Fibroblast of skin of right biceps (primary cell): ENCODE results near the gene CACNA1D.

ENCODE experiments used
- DNase-seq: peaks from one replicate; pipeline ENCODE4 v3.0.0-alpha.2; 2013

The CACNA1D gene

GRCh38 chr3:53695324-53695690 is 200.9 kb downstream of the CACNA1D start:
- no peak for DNase-seq

- DNase-seq: no peak
Measured at GRCh38 chr3:53696401-53697172, 202.2 kb downstream of the CACNA1D start.

DNA sequence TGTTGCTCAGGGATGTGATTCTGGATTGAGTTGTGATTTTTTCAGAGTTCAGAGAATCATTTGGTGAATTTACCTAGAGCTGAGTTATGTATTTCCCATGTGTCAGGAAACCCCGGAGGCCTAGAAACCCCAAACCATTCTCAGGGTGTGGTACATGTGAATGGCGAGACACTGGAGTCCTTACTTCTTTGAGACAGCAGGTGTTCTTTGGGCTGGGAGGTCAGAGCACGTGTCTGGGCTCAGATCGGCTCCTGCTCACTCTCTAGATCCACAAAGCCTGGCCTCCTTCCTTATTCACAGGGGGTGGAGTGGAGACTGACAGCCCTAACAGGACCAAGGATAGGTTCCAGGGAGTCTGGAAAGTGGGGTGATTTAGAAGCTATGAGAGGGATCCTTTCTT is 206.0 kb downstream of the CACNA1D start:
- no peak for DNase-seq

- no peak for DNase-seq
Measured at GRCh38 chr3:53702776-53703530, 208.5 kb downstream of the CACNA1D start.

- no peak for DNase-seq
Measured at GRCh38 chr3:53703630-53704362, 209.4 kb downstream of the CACNA1D start.

GRCh38 chr3:53704363-53704725 is 209.9 kb downstream of the CACNA1D start:
- DNase-seq: no peak

DNA sequence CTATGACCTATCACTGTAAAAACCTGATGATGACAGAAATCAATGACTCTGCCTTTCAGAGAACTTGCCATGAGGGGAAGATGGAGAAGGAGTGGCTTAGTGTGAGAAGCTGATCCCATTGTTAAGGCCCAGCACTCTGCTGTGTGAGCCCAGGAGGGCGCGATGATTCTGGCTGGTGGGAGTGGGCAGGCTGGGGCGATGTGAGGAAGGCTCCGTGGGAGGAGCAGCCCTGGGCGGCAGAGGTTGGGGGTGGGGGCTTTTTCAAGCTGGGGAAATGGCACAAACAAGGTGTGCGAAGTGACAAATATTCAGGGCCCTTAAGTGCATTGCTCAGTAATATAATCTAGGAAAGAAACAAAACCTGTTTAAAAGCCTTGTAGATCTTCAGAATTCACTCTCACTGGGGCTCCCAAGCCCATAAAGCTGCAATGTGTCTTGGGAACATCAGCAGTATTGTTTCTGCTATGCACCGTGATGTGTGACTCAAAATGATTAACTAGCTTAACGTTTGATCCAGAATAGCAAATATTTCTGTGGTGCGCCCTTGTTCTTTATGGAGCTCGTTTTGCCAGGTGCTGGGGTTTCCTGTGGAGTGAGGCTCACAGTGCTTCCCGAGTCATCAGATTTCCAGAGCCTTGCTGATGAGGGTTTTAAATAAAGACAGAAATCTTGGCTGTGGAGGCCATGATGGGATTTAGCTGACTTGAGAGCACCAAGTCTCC is 210.8 kb downstream of the CACNA1D start:
- no peak for DNase-seq

DNA sequence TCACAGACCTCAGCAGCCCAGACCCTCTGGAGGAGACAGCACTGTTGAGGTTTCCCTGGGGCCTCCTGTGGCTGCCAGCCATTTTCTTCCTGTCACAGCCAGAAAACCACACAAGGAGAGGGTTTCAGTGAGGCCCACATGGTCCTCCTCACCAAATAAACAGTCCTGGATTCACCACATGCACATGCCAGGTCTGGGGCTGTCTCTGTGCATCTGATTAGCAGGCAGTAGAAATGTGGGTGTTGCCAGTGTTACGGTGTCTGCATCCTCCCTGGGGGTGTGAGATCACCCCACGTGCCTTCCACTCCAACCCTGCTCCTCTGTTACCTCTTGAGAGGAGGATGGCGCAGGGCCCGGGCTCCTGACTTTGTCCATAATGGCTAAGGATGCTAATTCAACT is 211.4 kb downstream of the CACNA1D start:
- DNase-seq: no peak

GRCh38 chr3:53707222-53707621 is 212.8 kb downstream of the CACNA1D start:
- no peak for DNase-seq

DNA sequence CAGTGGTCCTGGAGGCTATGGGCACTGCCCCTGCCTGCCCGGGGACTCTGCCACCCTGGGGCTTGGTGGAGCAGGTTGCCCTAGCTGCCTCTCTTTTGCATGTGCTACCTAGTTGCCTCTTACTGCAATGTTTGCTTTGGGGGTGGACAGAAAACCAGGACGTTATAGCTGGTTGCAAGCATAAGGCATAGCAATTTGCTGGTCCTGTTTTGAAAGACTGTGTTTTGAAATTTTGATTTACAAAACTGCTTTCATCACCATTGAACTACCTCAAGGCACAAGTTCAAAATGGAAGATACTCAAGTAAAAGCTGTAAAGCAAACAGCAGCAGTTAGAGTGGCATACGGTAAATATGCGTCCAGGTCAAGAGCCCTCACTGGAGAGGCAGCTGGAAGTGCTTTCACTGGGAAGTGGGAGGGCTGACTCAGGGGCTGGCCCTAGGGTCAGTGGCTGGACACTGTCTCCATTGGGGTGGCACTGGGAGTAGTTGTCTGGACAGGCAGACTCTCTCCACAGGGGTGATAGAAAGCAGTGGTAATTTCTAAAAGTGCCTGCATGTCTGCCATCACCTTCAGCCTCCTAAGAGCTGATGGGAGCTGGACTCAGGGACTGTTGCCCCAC is 213.7 kb downstream of the CACNA1D start:
- DNase-seq: no peak

DNA sequence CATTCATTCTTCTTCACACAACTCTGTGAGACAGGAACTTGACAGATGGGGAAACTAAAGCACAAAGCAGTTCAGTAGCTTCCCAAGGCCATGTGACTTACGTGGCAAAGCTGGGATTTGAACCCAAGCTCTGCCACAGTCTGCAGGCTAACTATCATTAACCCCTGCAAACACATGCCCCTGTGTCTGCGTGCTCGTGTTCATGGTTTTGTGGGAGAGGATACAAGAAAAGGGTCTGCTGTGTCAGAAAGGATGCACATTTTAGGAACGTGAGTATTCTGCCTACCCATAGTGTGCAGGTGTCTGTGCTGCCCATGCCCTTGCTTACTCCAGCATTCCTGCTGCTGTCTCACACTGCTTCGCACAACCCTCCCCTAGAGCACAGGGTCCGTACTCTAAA is 214.8 kb downstream of the CACNA1D start:
- DNase-seq: no peak

DNA sequence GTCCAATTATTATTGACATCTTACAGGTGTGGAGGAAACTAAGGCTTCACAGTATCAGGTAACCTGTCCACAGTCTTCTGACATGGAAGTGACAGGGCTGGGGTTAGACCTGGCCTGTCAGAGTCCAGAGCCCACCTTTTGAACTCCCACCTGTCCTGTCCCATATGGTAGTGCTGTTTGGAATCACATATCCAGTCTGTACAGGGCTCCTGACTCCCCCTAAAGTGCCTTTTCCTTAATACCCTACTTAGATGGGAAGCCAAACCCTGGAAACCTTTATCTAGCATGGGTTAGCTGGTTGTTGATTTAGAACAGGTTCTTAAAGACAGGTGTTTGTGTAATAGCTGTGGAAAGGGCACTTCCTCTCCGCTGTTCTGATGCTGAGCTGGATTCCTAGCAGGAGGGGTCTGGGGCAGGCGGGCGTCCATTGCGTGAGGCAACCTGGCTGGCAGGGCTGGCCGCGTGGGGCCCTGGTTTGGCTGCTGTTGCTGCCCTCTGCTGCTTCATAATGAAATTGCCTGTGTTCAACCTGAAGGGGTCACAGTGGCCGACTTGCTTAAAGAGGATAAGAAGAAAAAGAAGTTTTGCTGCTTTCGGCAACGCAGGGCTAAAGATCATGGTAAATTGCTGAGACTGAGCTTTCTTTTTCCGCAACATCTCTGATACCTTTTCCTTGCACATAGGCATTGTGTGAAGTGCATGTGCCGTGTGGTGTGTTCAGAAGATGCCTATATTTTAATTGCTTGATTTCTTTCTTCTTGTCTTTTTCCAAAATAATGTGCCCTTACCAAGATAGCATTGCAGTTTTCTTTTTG is 215.7 kb downstream of the CACNA1D start:
- DNase-seq: peak; percentile 49

GRCh38 chr3:53711387-53711786 is 217.0 kb downstream of the CACNA1D start:
- no peak for DNase-seq

GRCh38 chr3:53712817-53713388 is 218.5 kb downstream of the CACNA1D start:
- DNase-seq: no peak

DNA sequence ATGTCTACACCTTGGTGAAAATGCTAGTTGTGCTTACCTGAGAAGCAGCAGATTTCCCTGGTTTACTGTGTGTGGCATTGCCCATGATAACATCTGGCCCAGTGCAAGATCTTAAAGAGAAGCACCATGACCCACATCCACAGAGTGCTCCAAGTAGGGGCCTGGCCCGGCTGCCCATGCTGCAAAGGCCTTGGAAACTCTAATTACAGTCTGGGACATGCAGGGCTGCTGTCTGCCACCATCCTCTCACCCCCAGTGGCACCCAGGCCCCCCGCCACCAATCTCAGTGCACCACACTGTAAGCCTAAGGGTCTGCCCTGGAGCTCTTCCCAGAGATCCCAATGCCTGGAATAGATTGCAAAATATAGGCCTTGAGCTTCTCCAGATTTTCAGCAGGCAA is 219.2 kb downstream of the CACNA1D start:
- DNase-seq: no peak

DNA sequence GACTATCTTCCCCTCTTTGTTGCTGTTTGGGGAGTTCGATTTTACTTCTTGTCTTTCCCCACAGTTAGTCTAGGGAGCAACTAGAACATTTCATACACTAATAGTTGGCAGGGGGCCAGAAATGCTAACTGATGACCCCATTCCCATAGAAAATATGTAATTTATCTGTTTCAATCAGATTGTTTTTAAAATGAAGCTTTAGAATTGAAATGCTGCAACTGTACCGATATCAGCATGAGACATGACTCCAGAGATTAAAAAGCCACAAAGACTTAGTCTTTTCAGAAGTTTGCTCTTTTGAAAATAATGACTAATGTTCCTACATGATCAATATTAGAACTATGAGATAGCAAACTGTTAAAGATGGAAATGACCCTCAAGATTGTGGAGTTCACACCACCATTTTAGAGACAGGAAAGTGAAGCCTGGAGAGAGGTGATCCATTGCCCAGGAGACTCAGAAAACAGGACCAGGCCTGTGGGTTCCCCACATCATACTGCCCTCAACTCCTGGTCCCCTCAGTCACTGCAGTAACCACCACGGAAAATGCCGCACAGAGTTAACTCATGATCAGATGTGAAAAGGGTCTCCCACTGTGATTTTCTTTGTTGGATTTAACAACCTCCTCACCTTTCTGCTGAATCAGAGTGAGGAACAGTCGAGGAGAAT is 221.5 kb downstream of the CACNA1D start:
- peak; percentile 55 for DNase-seq

DNA sequence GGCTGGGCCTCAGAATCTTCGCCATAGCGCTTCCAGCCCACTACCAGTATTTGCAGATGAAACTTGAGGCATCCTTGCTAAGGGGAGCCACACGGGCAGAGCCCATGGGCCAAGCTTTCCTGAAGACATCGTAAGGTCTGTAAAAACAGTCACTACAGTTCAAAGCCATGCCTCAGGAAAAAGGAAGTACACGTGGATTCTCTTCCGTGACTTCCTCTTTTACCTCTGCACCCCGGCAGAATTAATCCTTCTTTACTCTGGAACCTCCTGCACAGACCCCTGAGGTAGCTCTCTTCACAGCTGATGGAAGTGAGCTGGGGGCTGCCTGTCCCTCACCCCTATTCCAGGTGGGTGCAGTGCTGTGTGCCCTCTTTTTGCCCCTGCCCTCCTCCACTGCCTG is 222.6 kb downstream of the CACNA1D start:
- DNase-seq: no peak

DNA sequence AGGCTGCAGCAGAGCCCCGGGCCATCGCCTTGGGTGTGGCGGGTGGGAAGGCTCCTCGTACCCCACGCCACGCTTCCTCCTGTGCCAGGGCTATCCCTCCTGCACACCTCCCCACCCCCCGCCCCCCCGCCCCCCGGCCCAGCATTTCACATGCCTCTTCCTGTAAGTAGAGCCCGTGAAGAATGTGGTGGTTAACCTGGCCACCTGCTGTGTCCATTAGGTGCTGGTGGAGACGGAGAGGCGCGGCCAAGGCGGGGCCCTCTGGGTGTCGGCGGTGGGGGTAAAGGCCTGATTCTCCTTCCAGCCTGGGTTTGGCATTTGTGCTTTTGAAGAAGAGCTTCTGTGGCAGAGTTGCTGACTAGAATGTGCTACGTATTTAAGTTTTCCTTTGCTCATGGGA is 224.1 kb downstream of the CACNA1D start:
- DNase-seq: no peak

DNA sequence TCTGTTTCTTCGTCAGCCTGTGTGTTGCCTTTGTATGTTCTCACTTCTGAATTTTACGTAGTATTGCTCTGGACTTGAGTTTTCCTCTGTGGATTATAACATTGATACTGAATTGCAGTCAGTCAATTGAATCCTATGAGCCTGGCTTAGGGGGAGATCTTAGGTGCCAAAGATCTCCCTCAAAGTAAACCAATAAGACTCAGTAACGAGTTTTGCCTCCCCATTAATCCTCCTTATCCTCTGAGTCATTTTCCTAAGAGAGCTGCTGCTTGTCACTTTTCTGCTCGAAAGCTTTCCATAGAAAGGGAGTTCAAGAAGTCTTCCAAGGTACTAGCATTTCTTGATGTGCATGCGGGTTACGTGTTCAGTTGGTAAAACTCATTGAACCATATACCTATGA is 225.4 kb downstream of the CACNA1D start:
- DNase-seq: no peak

DNA sequence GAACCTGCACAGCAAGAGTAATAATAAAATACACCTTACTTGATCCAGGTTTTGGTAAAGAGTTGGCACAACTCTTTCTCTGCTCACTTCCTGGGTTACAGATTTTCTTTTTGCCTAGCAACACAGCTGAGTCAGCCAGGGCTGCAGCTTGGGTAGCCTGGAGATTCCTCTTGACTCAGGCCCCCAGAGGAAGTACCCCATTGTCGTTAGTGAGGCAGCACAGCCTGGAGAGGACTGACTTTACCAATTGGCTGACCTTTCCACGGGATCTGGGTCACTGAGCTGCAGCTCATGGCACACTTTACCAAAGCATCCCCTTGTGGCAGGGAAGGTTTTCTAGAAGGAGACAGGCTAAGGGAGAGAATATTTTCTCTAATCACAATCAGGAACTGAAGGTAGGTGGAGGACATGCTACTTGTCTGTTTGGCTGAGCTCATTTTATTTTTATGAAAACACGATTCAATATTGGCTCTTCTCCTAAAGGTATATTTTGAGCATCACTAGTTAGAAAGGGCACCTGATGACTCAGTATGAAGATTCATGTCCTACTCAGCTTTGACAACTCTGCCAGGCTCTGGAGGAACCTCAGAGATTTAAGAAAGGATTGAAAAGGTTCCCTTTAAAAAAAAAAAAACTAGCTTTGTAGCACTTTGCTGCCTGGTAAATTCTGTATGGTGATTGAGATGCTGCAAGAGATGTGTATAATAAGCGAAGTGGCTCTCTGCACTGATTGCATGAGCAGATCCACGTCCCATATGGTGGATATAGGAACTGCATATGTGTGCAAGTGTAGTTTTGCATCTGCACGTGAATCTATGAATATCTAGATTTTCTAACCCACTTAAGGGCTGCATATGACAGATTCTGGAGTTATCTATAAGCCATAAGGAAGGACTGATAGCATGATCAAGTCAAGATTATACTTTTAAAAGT is 227.0 kb downstream of the CACNA1D start:
- DNase-seq: peak; percentile 52
